Kidney capillary endothelial cell (primary cell): Measurements from ENCODE around the gene GOLPH3.
"Not testable (repeated sequence)": the region's sequence is repeated elsewhere in the genome, so short reads cannot be mapped to it uniquely, and the experiment has no call there.

Experiments used
- DNase-seq: peaks from one replicate; pipeline ENCODE4 v3.0.0-alpha.2; 2018; ENCODE audit warnings: low spot score

GOLPH3 gene

GRCh38 chr5:32174011-32174870 is at the start of gene GOLPH3:
Gene GOLPH3, minus strand, starts transcription at chr5:32174319. Its CDS starts 285 bp downstream, at chr5:32174034.
- peak; percentile 87 for DNase-seq

GRCh38 chr5:32222723-32223470 is 48.8 kb upstream of the GOLPH3 start:
- no peak for DNase-seq

- no peak for DNase-seq
Observed at GRCh38 chr5:32217886-32218396, 43.8 kb upstream of the GOLPH3 start.

GRCh38 chr5:32214344-32214743 is 40.2 kb upstream of the GOLPH3 start:
- not testable (repeated sequence) for DNase-seq

- DNase-seq: no peak
Observed at GRCh38 chr5:32210151-32210550, 36.0 kb upstream of the GOLPH3 start.

- not testable (repeated sequence) for DNase-seq
Observed at GRCh38 chr5:32208837-32209236, 34.7 kb upstream of the GOLPH3 start.

GRCh38 chr5:32207355-32207634 is 33.2 kb upstream of the GOLPH3 start:
- DNase-seq: no peak

- no peak for DNase-seq
Observed at GRCh38 chr5:32206509-32207354, 32.6 kb upstream of the GOLPH3 start.

GRCh38 chr5:32206053-32206452 is 31.9 kb upstream of the GOLPH3 start:
- no peak for DNase-seq

GRCh38 chr5:32202394-32202793 is 28.3 kb upstream of the GOLPH3 start:
- no peak for DNase-seq

GRCh38 chr5:32201122-32201753 is 27.1 kb upstream of the GOLPH3 start:
- no peak for DNase-seq

GRCh38 chr5:32197032-32197431 is 22.9 kb upstream of the GOLPH3 start:
- DNase-seq: no peak

GRCh38 chr5:32195265-32195664 is 21.1 kb upstream of the GOLPH3 start:
- no peak for DNase-seq

- no peak for DNase-seq
Observed at GRCh38 chr5:32193591-32193990, 19.5 kb upstream of the GOLPH3 start.

GRCh38 chr5:32190095-32190494 is 16.0 kb upstream of the GOLPH3 start:
- DNase-seq: no peak

- DNase-seq: no peak
Observed at GRCh38 chr5:32187675-32188074, 13.6 kb upstream of the GOLPH3 start.

- DNase-seq: no peak
Observed at GRCh38 chr5:32182463-32183063, 8.4 kb upstream of the GOLPH3 start.

GRCh38 chr5:32173267-32174010 is 680 bp downstream of the GOLPH3 start:
- no peak for DNase-seq

- no peak for DNase-seq
Observed at GRCh38 chr5:32172923-32173266, 1.2 kb downstream of the GOLPH3 start.

- not testable (repeated sequence) for DNase-seq
Observed at GRCh38 chr5:32172186-32172911, 1.8 kb downstream of the GOLPH3 start.
